ENCODE results near the gene MGST3. TPM values are rescaled to one million over a fixed set of nuclear protein-coding genes. Genes with fewer than 3 reads are reported as not detected.

MGST3 gene
- total and polyA plus RNA-seq, 2 of the 13 experiments (the other 11 are each of a cell fraction or from before 2014, with no cell fraction given) = 59.7 to 61.2 TPM

DNA sequence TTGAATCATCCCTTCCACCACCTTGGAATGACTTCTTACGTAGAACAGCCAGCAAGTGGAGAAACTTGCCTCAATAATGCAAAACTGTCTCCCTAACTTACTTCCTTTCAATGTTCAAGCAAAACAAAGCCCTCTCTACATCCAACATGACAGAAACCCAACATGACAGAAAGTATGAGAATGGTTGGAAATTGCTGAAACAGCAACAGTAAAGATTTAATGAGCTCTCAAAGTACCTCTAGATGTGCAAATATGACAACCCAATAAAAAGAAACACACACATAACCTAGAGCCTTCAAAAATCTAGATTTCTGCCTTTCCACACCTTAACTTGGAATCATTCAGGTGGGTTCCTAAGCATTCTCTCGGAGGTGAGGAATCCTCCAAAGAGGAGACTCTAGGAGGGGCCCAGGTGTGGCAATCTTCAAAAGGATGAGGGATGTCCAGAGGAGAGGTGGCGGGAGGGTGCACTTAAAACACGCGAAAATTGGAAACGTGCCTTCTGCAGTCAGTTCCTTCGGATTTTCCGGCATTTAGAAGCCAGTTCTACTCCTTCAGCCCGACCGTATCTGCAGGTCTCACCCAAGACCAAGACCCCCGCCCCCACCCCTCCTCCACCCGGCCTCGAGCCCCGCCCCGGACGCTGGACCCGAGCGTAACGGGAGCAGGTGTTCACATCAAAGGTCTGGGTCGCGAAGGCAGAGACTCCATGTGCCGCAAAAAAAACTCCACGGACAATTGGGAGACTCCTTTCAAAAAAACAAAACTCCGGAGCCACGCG lies 996 bp upstream of the MGST3 start:
- Histone ChIP-seq H3K36me3 (replicated peaks in 1 of 2; ENCODE audit: control insufficient read depth in 1 of 2, insufficient read depth in 2 of 2, low read length in 2 of 2) (no peaks in the 10 kb centered on the region), H4K20me1 (ENCODE audit: insufficient read depth, low read length) (no peaks in the 10 kb centered on the region), H3K4me1 (ENCODE audit: insufficient read depth, low read length) (peaks cover 36% of the 10 kb centered on the region), H2AFZ (ENCODE audit: low read length) (no peak overlapping the region), H3K27me3 (ENCODE audit: control insufficient read depth in 1 of 2, insufficient read depth in 2 of 2, low read length in 2 of 2) (peaks cover 0 to 4% of the 10 kb centered on the region in 2 experiments; a peak in 1 of 5 replicates), H3K4me3 (replicated peaks in 1 of 3; ENCODE audit: insufficient read depth in 1 of 3, low read depth in 2 of 3, low read length in 3 of 3) (peak overlapping the region; percentile 69 to 85 (median 82)), H3K4me2 (ENCODE audit: low read depth, low read length) (peak overlapping the region; percentile 86), H3K9ac (ENCODE audit: insufficient read depth, low read depth, low read length) (peak overlapping the region; percentile 79), H3K9me3 (ENCODE audit: low read length) (no peaks in the 10 kb centered on the region), H3K79me2 (ENCODE audit: insufficient read depth, low read length) (no peaks in the 10 kb centered on the region), H3K27ac (ENCODE audit: extremely low read length, insufficient read depth, low read length) (peak overlapping the region; percentile 87)
- ATAC-seq (peak; percentile 2), FAIRE-seq (no peak), DNase-seq (ENCODE audit: low spot score) (no peak)
- BruUV-seq (replicated peaks) = TSS peak; percentile 82
- ChIA-PET CTCF (ENCODE audit: low intra/inter-chr PET ratio, low total read pairs) (no interaction called here), POLR2A (interaction anchor here (0.6 to 1.5 kb wide), 8 partner anchors 16 to 281 kb away, joined by 3 to 9 read pairs (median 4); no protein-coding TSS in a partner anchor)
- in situ Hi-C loops (cut with HindIII; ENCODE audit: extremely low pct_ligation_motif_present, low pct_unique_long_range_greater_than_20kb) = no loop called here
- intact Hi-C loops (cut with micrococcal nuclease; ENCODE audit: unreplicated experiment) = loop anchor here (2.0 kb wide), 1 partner anchor 29 kb away; no protein-coding TSS in a partner anchor
- 0 out of 2 replicates have a peak, but pooled peaks have one; percentile 49 for TF ChIP-seq FOXC1 (CRISPR knock-in tag; IDR thresholded peaks at IDR 0.05; ENCODE audit: borderline replicate concordance)
- TF ChIP-seq ZNF513 (CRISPR knock-in tag; conservative IDR thresholded peaks at IDR 0.05) = no peak
- 0 out of 2 replicates have a peak, but pooled peaks have one; percentile 12 for TF ChIP-seq NFKBIZ (CRISPR knock-in tag; IDR thresholded peaks at IDR 0.05)
- no peak for TF ChIP-seq ZKSCAN8 (CRISPR knock-in tag; IDR thresholded peaks at IDR 0.05; ENCODE audit: borderline replicate concordance)
- TF ChIP-seq MAFF (IDR thresholded peaks at IDR 0.05; ENCODE audit: low read depth, low read length) = peak; percentile 40
- no peak for TF ChIP-seq FUBP1 (CRISPR knock-in tag; IDR thresholded peaks at IDR 0.05; ENCODE audit: borderline replicate concordance)
- no peak for TF ChIP-seq ZKSCAN1 (IDR thresholded peaks at IDR 0.05; ENCODE audit: low read length)
- TF ChIP-seq MEF2D (CRISPR knock-in tag; IDR thresholded peaks at IDR 0.05) = 0 out of 2 replicates have a peak, but pooled peaks have one; percentile 69
- peak; percentile 21 to 31; a peak in 1 of 4 replicates for TF ChIP-seq MAFK (conservative IDR thresholded peaks at IDR 0.05 in 1 of 2, IDR thresholded peaks at IDR 0.05 in 1 of 2; ENCODE audit: low read length in 2 of 2)
- 0 out of 2 replicates have a peak, but pooled peaks have one; percentile 19 for TF ChIP-seq JUN (CRISPR knock-in tag; IDR thresholded peaks at IDR 0.05)
- no peak for TF ChIP-seq SMAD1 (CRISPR knock-in tag; IDR thresholded peaks at IDR 0.05; ENCODE audit: borderline replicate concordance, low read depth)
- TF ChIP-seq HINFP (CRISPR knock-in tag; IDR thresholded peaks at IDR 0.05; ENCODE audit: low read depth) = 0 out of 2 replicates have a peak, but pooled peaks have one; percentile 64
- 0 out of 2 replicates have a peak, but pooled peaks have one; percentile 27 for TF ChIP-seq ZNF678 (CRISPR knock-in tag; IDR thresholded peaks at IDR 0.05)
- TF ChIP-seq NCOA1 (CRISPR knock-in tag; IDR thresholded peaks at IDR 0.05) = 0 out of 2 replicates have a peak, but pooled peaks have one; percentile 25
- no peak for TF ChIP-seq ZFP36 (IDR thresholded peaks at IDR 0.05; ENCODE audit: borderline replicate concordance, low read depth, low read length, partially characterized antibody)
- TF ChIP-seq KAT2B (IDR thresholded peaks at IDR 0.05; ENCODE audit: borderline replicate concordance, low read depth, low read length) = no peak
- 0 out of 2 replicates have a peak, but pooled peaks have one; percentile 2 for TF ChIP-seq KDM5A (IDR thresholded peaks at IDR 0.05; ENCODE audit: borderline replicate concordance, low read length)
- 9% methylated on average over 23 of the region's 26 CpGs for WGBS (ENCODE audit: low lambda C conversion rate)
